H1 (cell line): ENCODE measurements around the gene TXNL4A. TPM values are rescaled to one million over a fixed set of nuclear protein-coding genes. Genes with fewer than 3 reads are reported as not detected.
A peak's percentile ranks its signal among the peaks of the same experiment; 100 is the strongest.

Experiments used
- CTCF ChIA-PET: fragments of 300-600 bp; sonication (Branson Sonifier 250); formaldehyde crosslinking; loops from one replicate; lab custom pipeline; 2021; ENCODE audit not compliant: partially characterized antibody; lab: Charles Lee
- POLR2A ChIA-PET: fragments of 300-600 bp; sonication (Branson Sonifier 250); formaldehyde crosslinking; loops from one replicate; lab custom pipeline; 2021; ENCODE audit warnings: inconsistent platforms; ENCODE audit not compliant: partially characterized antibody; lab: Charles Lee
- DNase-seq, 2 experiments: peaks; one replicate each; pipeline versions ENCODE4 v3.0.0 to v3.0.0-alpha.2; 2010 to 2022; ENCODE audit warnings: low spot score in 2 of 2, low read depth in 1 of 2, mixed read lengths in 1 of 2
- FAIRE-seq: peaks from 2 replicates; lab custom pipeline; 2011; peaks lifted over from hg19 to GRCh38; lab: Jason Lieb, UNC
- H2AFZ ChIP-seq: 2 replicates; pipeline ENCODE4 v1.8.1; 2012; ENCODE audit warnings: low read length, inconsistent platforms
- H2AK5ac ChIP-seq: 2 replicates; pipeline ENCODE4 v1.6.1; 2013; ENCODE audit warnings: low read depth, low read length
- H2BK120ac ChIP-seq: replicated peaks from 2 replicates; pipeline ENCODE3; 2013; ENCODE audit warnings: low read depth, low read length, inconsistent platforms
- H2BK12ac ChIP-seq: 2 replicates; pipeline ENCODE4 v1.6.1; 2013; ENCODE audit warnings: low read depth, low read length
- H2BK15ac ChIP-seq: 2 replicates; pipeline ENCODE4 v1.6.1; 2013; ENCODE audit warnings: low read length
- H2BK20ac ChIP-seq: 2 replicates; pipeline ENCODE4 v1.6.1; 2013; ENCODE audit warnings: low read length
- H2BK5ac ChIP-seq: 2 replicates; pipeline ENCODE4 v1.6.1; 2013; ENCODE audit warnings: low read depth, low read length
- H3K14ac ChIP-seq: 2 replicates; pipeline ENCODE4 v1.6.1; 2013; ENCODE audit warnings: inconsistent platforms; ENCODE audit not compliant: insufficient read length
- H3K18ac ChIP-seq: 2 replicates; pipeline ENCODE4 v1.6.1; 2013; ENCODE audit warnings: low read length; ENCODE audit errors: extremely low read depth
- H3K23ac ChIP-seq: 2 replicates; pipeline ENCODE4 v1.6.1; 2013; ENCODE audit warnings: inconsistent platforms; ENCODE audit not compliant: insufficient read length
- H3K23me2 ChIP-seq: 2 replicates; pipeline ENCODE4 v1.6.1; 2013; ENCODE audit warnings: low read depth, low read length
- H3K27ac ChIP-seq: 2 replicates; pipeline ENCODE4 v1.6.1; 2011; ENCODE audit warnings: low read depth, low read length, inconsistent platforms
- H3K27me3 ChIP-seq, 4 experiments: replicated peaks in 1 of 4; 1 replicate in 1 of 4; 2 replicates in 3 of 4; pipeline versions ENCODE4 v1.6.1 to v1.8.1; 2011 to 2013; ENCODE audit warnings: low read length in 3 of 4, mild to moderate bottlenecking in 3 of 4, inconsistent platforms in 2 of 4, mixed read lengths in 2 of 4, moderate library complexity in 1 of 4; ENCODE audit not compliant: control insufficient read depth in 3 of 4, insufficient read depth in 3 of 4; ENCODE audit errors: extremely low read depth in 1 of 4
- H3K36me3 ChIP-seq, 4 experiments: 2 replicates each; pipeline versions ENCODE4 v1.6.1 to v1.8.1; 2011 to 2013; ENCODE audit warnings: mild to moderate bottlenecking in 4 of 4, low read length in 3 of 4, moderate library complexity in 2 of 4, control low read depth in 1 of 4, inconsistent platforms in 1 of 4; ENCODE audit not compliant: insufficient read depth in 4 of 4, control insufficient read depth in 2 of 4
- H3K4ac ChIP-seq: replicated peaks from 2 replicates; pipeline ENCODE3; 2013; ENCODE audit warnings: low read length, low read depth, mixed read lengths, inconsistent platforms; ENCODE audit not compliant: insufficient read length
- H3K4me1 ChIP-seq, 4 experiments: replicated peaks in 1 of 4; 1 replicate in 1 of 4; 2 replicates in 3 of 4; pipeline versions ENCODE4 v1.6.1 to v1.8.1; 2011 to 2013; ENCODE audit warnings: low read length in 3 of 4, inconsistent platforms in 2 of 4, mixed read lengths in 1 of 4; ENCODE audit not compliant: insufficient read depth in 4 of 4, control insufficient read depth in 3 of 4
- H3K4me2 ChIP-seq, 2 experiments: 2 replicates each; pipeline versions ENCODE4 v1.6.1 to v1.8.1; 2011 to 2013; ENCODE audit warnings: low read depth in 2 of 2, low read length in 2 of 2, control low read depth in 1 of 2, inconsistent platforms in 1 of 2, mild to moderate bottlenecking in 1 of 2; ENCODE audit not compliant: insufficient read depth in 1 of 2
- H3K4me3 ChIP-seq, 4 experiments: fragments of 200-600, 300-600 bp in 1 of 4; sonication (generic), shearing (Covaris generic), sonication (Bioruptor Twin) in 1 of 4; 2 replicates each; pipeline versions ENCODE4 v1.5.1 to v1.8.1; 2011 to 2016; ENCODE audit warnings: low read length in 4 of 4, low read depth in 3 of 4, control low read depth in 2 of 4, inconsistent platforms in 2 of 4, mild to moderate bottlenecking in 2 of 4, mixed read lengths in 1 of 4, moderate library complexity in 1 of 4; ENCODE audit not compliant: insufficient read depth in 2 of 4; ENCODE audit errors: extremely low read depth in 1 of 4
- H3K56ac ChIP-seq: replicated peaks from 2 replicates; pipeline ENCODE3; 2013; ENCODE audit warnings: low read depth, mild to moderate bottlenecking, mixed read lengths, low read length, inconsistent platforms; ENCODE audit not compliant: insufficient read length
- H3K79me1 ChIP-seq: 2 replicates; pipeline ENCODE4 v1.6.1; 2013; ENCODE audit warnings: low read depth, low read length, control low read depth
- H3K79me2 ChIP-seq, 2 experiments: 2 replicates each; pipeline versions ENCODE4 v1.6.1 to v1.8.1; 2012 to 2013; ENCODE audit warnings: low read length in 2 of 2, mild to moderate bottlenecking in 2 of 2, inconsistent platforms in 1 of 2; ENCODE audit not compliant: insufficient read depth in 2 of 2, control insufficient read depth in 1 of 2
- H3K9ac ChIP-seq, 4 experiments: replicated peaks in 1 of 4; 1 replicate in 1 of 4; 2 replicates in 3 of 4; pipeline versions ENCODE4 v1.6.1 to v1.8.1; 2011 to 2013; ENCODE audit warnings: low read depth in 3 of 4, low read length in 3 of 4, control low read depth in 2 of 4, mild to moderate bottlenecking in 2 of 4, moderate library complexity in 2 of 4, inconsistent platforms in 1 of 4; ENCODE audit errors: extremely low read depth in 1 of 4
- H3K9me3 ChIP-seq, 2 experiments: 2 replicates each; pipeline versions ENCODE4 v1.6.1 to v1.8.1; 2012 to 2013; ENCODE audit warnings: mild to moderate bottlenecking in 2 of 2, moderate library complexity in 2 of 2, control low read depth in 1 of 2, inconsistent platforms in 1 of 2, low read depth in 1 of 2, low read length in 1 of 2, mixed read lengths in 1 of 2; ENCODE audit not compliant: insufficient read depth in 2 of 2
- H4K20me1 ChIP-seq, 2 experiments: replicated peaks in 1 of 2; 2 replicates each; pipeline versions ENCODE3 to v1.8.1; 2011 to 2013; ENCODE audit warnings: inconsistent platforms in 2 of 2, low read length in 2 of 2, mild to moderate bottlenecking in 1 of 2; ENCODE audit not compliant: insufficient read depth in 2 of 2, control insufficient read depth in 1 of 2
- H4K5ac ChIP-seq: 2 replicates; pipeline ENCODE4 v1.6.1; 2013; ENCODE audit warnings: low read length, low read depth, mixed read lengths, inconsistent platforms; ENCODE audit not compliant: insufficient read length
- H4K8ac ChIP-seq: 2 replicates; pipeline ENCODE4 v1.8.0; 2013; ENCODE audit warnings: mild to moderate bottlenecking, moderate library complexity, low read length, inconsistent platforms; ENCODE audit not compliant: insufficient read depth; ENCODE audit errors: extremely low read depth
- H4K91ac ChIP-seq: replicated peaks from 2 replicates; pipeline ENCODE3; 2013; ENCODE audit warnings: low read length, mixed read lengths, inconsistent platforms; ENCODE audit not compliant: insufficient read length
- BRCA1 ChIP-seq: IDR thresholded peaks from 2 replicates; pipeline ENCODE4 v1.6.1; 2012; ENCODE audit warnings: low read depth, low read length, improper control_type of control experiment
- EP300 ChIP-seq, 2 experiments: IDR thresholded peaks; 1 replicate in 1 of 2; 2 replicates in 1 of 2; pipeline ENCODE4 v1.6.1; 2011 to 2012; ENCODE audit warnings: low read depth in 2 of 2, low read length in 2 of 2, mild to moderate bottlenecking in 2 of 2, borderline replicate concordance in 1 of 2, inconsistent platforms in 1 of 2, moderate library complexity in 1 of 2
- KDM4A ChIP-seq: IDR thresholded peaks from one replicate; pipeline ENCODE4 v1.7.1; 2012; ENCODE audit warnings: low read depth, mild to moderate bottlenecking, moderate library complexity, low read length, inconsistent platforms; ENCODE audit not compliant: severe bottlenecking
- RAD21 ChIP-seq, 2 experiments: IDR thresholded peaks in 1 of 2; conservative IDR thresholded peaks in 1 of 2; 2 replicates each; pipeline ENCODE4 v1.6.1; 2011; ENCODE audit warnings: low read depth in 2 of 2, low read length in 2 of 2, improper control_type of control experiment in 1 of 2, inconsistent platforms in 1 of 2, mild to moderate bottlenecking in 1 of 2, moderate library complexity in 1 of 2
- TBP ChIP-seq: IDR thresholded peaks from 2 replicates; pipeline ENCODE4 v1.6.1; 2011; ENCODE audit warnings: low read depth, low read length, improper control_type of control experiment
- WGBS, 2 experiments: shearing (Covaris generic) in 1 of 2; methylation state at CpG; one replicate each; pipeline versions ENCODE4 v1.1.6 to v1.1.7; 2013 to 2015; ENCODE audit warnings: low lambda C conversion rate in 2 of 2, mixed read lengths in 2 of 2, inconsistent platforms in 1 of 2, low coverage in 1 of 2, missing lambda C conversion rate in 1 of 2; ENCODE audit not compliant: insufficient replicate concordance in 2 of 2, insufficient coverage in 1 of 2, insufficient read length in 1 of 2; ENCODE audit errors: extremely low coverage in 1 of 2, missing lambda C conversion rate in 1 of 2; 5-methylcytosine and 5-hydroxymethylcytosine counted together
- polyA plus RNA-seq, 7 experiments: library from polyadenylated mRNA; depleted of rRNA in 3 of 7; stranded (reverse) in 5 of 7; unstranded in 2 of 7; fragments of >200 nt in 5 of 7; fragments of 200-250 nt in 2 of 7; gene quantifications; 1 replicate in 5 of 7; 2 replicates in 1 of 7; 4 replicates in 1 of 7; pipeline versions ENCODE4 v1.2.1 to v1.2.3, GENCODE V29; 2011 to 2013; ENCODE audit warnings: missing spikeins in 2 of 7, mixed read lengths in 2 of 7
- total RNA-seq: library from RNA; stranded (reverse); fragmentation: NEBNext Ultra II Directional; extraction: Animal tissue kit (Norgen Biotek cat#: 25700); gene quantifications from 2 replicates; pipeline ENCODE4 v1.2.1, GENCODE V29; 2021

TXNL4A gene
- total and polyA plus RNA-seq, 2 of the 8 experiments (the other 6 are each of a cell fraction or from before 2014, with no cell fraction given), result 169 to 181 TPM

- H3K9ac ChIP-seq, result no peak overlapping the region
- no peak for FAIRE-seq
- no peak overlapping the region for H2AK5ac ChIP-seq
- H4K20me1 ChIP-seq, result peaks cover 2 to 10% of the 10 kb centered on the region in 2 experiments
- DNase-seq, result no peak
- no peak overlapping the region for H2BK20ac ChIP-seq
- peak overlapping the region in 1 of 2 experiments; percentile 47; a peak in 1 of 4 replicates for H3K4me2 ChIP-seq
- no peak overlapping the region for H3K23ac ChIP-seq
- H3K14ac ChIP-seq, result no peak overlapping the region
- no peak overlapping the region for H3K18ac ChIP-seq
- no peak overlapping the region for H3K4ac ChIP-seq
- H3K79me2 ChIP-seq, result no peaks in the 10 kb centered on the region
- H3K56ac ChIP-seq, result no peak overlapping the region
- H2BK120ac ChIP-seq, result no peak overlapping the region
- no peak overlapping the region for H2BK5ac ChIP-seq
- no peaks in the 10 kb centered on the region for H3K36me3 ChIP-seq
- no peaks in the 10 kb centered on the region for H3K9me3 ChIP-seq
- no peak overlapping the region for H2BK15ac ChIP-seq
- H2AFZ ChIP-seq, result no peak overlapping the region
- 88% methylated on average over 16 of the region's 16 CpGs; no CpG with 5 or more reads in 1 of the 2 experiments for WGBS, 2 experiments
- H3K27ac ChIP-seq, result no peak overlapping the region
- H4K8ac ChIP-seq, result 0 out of 2 replicates have a peak overlapping the region, but pooled peaks have one; percentile 3
- CTCF ChIA-PET, result interaction anchor here (0.7 to 3.0 kb wide), 11 partner anchors 9 to 243 kb away, joined by 3 to 17 read pairs (median 3); partner anchors contain the start of gene SLC66A2
- H4K91ac ChIP-seq, result no peak overlapping the region
- H4K5ac ChIP-seq, result no peak overlapping the region
- H2BK12ac ChIP-seq, result no peak overlapping the region
- peaks cover 2 to 25% (median 22%) of the 10 kb centered on the region in 4 experiments; a peak in 6 of 7 replicates for H3K4me1 ChIP-seq
- no peak overlapping the region for H3K4me3 ChIP-seq
- no peaks in the 10 kb centered on the region for H3K79me1 ChIP-seq
- peaks cover 3 to 55% (median 48%) of the 10 kb centered on the region in 4 experiments for H3K27me3 ChIP-seq
- peaks cover 2% of the 10 kb centered on the region; the same call in 1 of the 2 replicates for H3K23me2 ChIP-seq
- POLR2A ChIA-PET, result interaction anchor here (0.6 to 1.6 kb wide), 3 partner anchors 10 to 22 kb away, joined by 3 to 5 read pairs (median 3); no protein-coding TSS in a partner anchor
- TF ChIP-seq RAD21 (IDR thresholded peaks at IDR 0.05 in 1 of 2, conservative IDR thresholded peaks at IDR 0.05 in 1 of 2; ENCODE audit: low read depth in 2 of 2, low read length in 2 of 2), result no peak
- TF ChIP-seq KDM4A, result no peak
- no peak for TF ChIP-seq TBP
- no peak for TF ChIP-seq BRCA1
- TF ChIP-seq EP300 (IDR thresholded peaks at IDR 0.05; ENCODE audit: borderline replicate concordance in 1 of 2, low read depth in 2 of 2, low read length in 2 of 2), result no peak
Observed at GRCh38 chr18:79960921-79961526, 27.3 kb downstream of the TXNL4A start.
